H1 (cell line): Measurements from ENCODE around the gene NCEH1. TPM values are rescaled to one million over a fixed set of nuclear protein-coding genes. Genes with fewer than 3 reads are reported as not detected.
A peak's percentile ranks its signal among the peaks of the same experiment; 100 is the strongest.

ENCODE experiments used
- CTCF ChIA-PET: fragments of 300-600 bp; sonication (Branson Sonifier 250); formaldehyde crosslinking; loops from one replicate; lab custom pipeline; 2021; ENCODE audit not compliant: partially characterized antibody; lab: Charles Lee
- POLR2A ChIA-PET: fragments of 300-600 bp; sonication (Branson Sonifier 250); formaldehyde crosslinking; loops from one replicate; lab custom pipeline; 2021; ENCODE audit warnings: inconsistent platforms; ENCODE audit not compliant: partially characterized antibody; lab: Charles Lee
- DNase-seq, 2 experiments: peaks; one replicate each; pipeline versions ENCODE4 v3.0.0 to v3.0.0-alpha.2; 2010 to 2022; ENCODE audit warnings: low spot score in 2 of 2, low read depth in 1 of 2, mixed read lengths in 1 of 2
- FAIRE-seq: peaks from 2 replicates; lab custom pipeline; 2011; peaks lifted over from hg19 to GRCh38; lab: Jason Lieb, UNC
- H2AFZ ChIP-seq: 2 replicates; pipeline ENCODE4 v1.8.1; 2012; ENCODE audit warnings: low read length, inconsistent platforms
- H2AK5ac ChIP-seq: 2 replicates; pipeline ENCODE4 v1.6.1; 2013; ENCODE audit warnings: low read depth, low read length
- H2BK120ac ChIP-seq: replicated peaks from 2 replicates; pipeline ENCODE3; 2013; ENCODE audit warnings: low read depth, low read length, inconsistent platforms
- H2BK12ac ChIP-seq: 2 replicates; pipeline ENCODE4 v1.6.1; 2013; ENCODE audit warnings: low read depth, low read length
- H2BK15ac ChIP-seq: 2 replicates; pipeline ENCODE4 v1.6.1; 2013; ENCODE audit warnings: low read length
- H2BK20ac ChIP-seq: 2 replicates; pipeline ENCODE4 v1.6.1; 2013; ENCODE audit warnings: low read length
- H2BK5ac ChIP-seq: 2 replicates; pipeline ENCODE4 v1.6.1; 2013; ENCODE audit warnings: low read depth, low read length
- H3K14ac ChIP-seq: 2 replicates; pipeline ENCODE4 v1.6.1; 2013; ENCODE audit warnings: inconsistent platforms; ENCODE audit not compliant: insufficient read length
- H3K18ac ChIP-seq: 2 replicates; pipeline ENCODE4 v1.6.1; 2013; ENCODE audit warnings: low read length; ENCODE audit errors: extremely low read depth
- H3K23ac ChIP-seq: 2 replicates; pipeline ENCODE4 v1.6.1; 2013; ENCODE audit warnings: inconsistent platforms; ENCODE audit not compliant: insufficient read length
- H3K23me2 ChIP-seq: 2 replicates; pipeline ENCODE4 v1.6.1; 2013; ENCODE audit warnings: low read depth, low read length
- H3K27ac ChIP-seq: 2 replicates; pipeline ENCODE4 v1.6.1; 2011; ENCODE audit warnings: low read depth, low read length, inconsistent platforms
- H3K27me3 ChIP-seq, 4 experiments: replicated peaks in 1 of 4; 1 replicate in 1 of 4; 2 replicates in 3 of 4; pipeline versions ENCODE4 v1.6.1 to v1.8.1; 2011 to 2013; ENCODE audit warnings: low read length in 3 of 4, mild to moderate bottlenecking in 3 of 4, inconsistent platforms in 2 of 4, mixed read lengths in 2 of 4, moderate library complexity in 1 of 4; ENCODE audit not compliant: control insufficient read depth in 3 of 4, insufficient read depth in 3 of 4; ENCODE audit errors: extremely low read depth in 1 of 4
- H3K36me3 ChIP-seq, 4 experiments: 2 replicates each; pipeline versions ENCODE4 v1.6.1 to v1.8.1; 2011 to 2013; ENCODE audit warnings: mild to moderate bottlenecking in 4 of 4, low read length in 3 of 4, moderate library complexity in 2 of 4, control low read depth in 1 of 4, inconsistent platforms in 1 of 4; ENCODE audit not compliant: insufficient read depth in 4 of 4, control insufficient read depth in 2 of 4
- H3K4ac ChIP-seq: replicated peaks from 2 replicates; pipeline ENCODE3; 2013; ENCODE audit warnings: low read length, low read depth, mixed read lengths, inconsistent platforms; ENCODE audit not compliant: insufficient read length
- H3K4me1 ChIP-seq, 4 experiments: replicated peaks in 1 of 4; 1 replicate in 1 of 4; 2 replicates in 3 of 4; pipeline versions ENCODE4 v1.6.1 to v1.8.1; 2011 to 2013; ENCODE audit warnings: low read length in 3 of 4, inconsistent platforms in 2 of 4, mixed read lengths in 1 of 4; ENCODE audit not compliant: insufficient read depth in 4 of 4, control insufficient read depth in 3 of 4
- H3K4me2 ChIP-seq, 2 experiments: 2 replicates each; pipeline versions ENCODE4 v1.6.1 to v1.8.1; 2011 to 2013; ENCODE audit warnings: low read depth in 2 of 2, low read length in 2 of 2, control low read depth in 1 of 2, inconsistent platforms in 1 of 2, mild to moderate bottlenecking in 1 of 2; ENCODE audit not compliant: insufficient read depth in 1 of 2
- H3K4me3 ChIP-seq, 4 experiments: fragments of 200-600, 300-600 bp in 1 of 4; sonication (generic), shearing (Covaris generic), sonication (Bioruptor Twin) in 1 of 4; 2 replicates each; pipeline versions ENCODE4 v1.5.1 to v1.8.1; 2011 to 2016; ENCODE audit warnings: low read length in 4 of 4, low read depth in 3 of 4, control low read depth in 2 of 4, inconsistent platforms in 2 of 4, mild to moderate bottlenecking in 2 of 4, mixed read lengths in 1 of 4, moderate library complexity in 1 of 4; ENCODE audit not compliant: insufficient read depth in 2 of 4; ENCODE audit errors: extremely low read depth in 1 of 4
- H3K56ac ChIP-seq: replicated peaks from 2 replicates; pipeline ENCODE3; 2013; ENCODE audit warnings: low read depth, mild to moderate bottlenecking, mixed read lengths, low read length, inconsistent platforms; ENCODE audit not compliant: insufficient read length
- H3K79me1 ChIP-seq: 2 replicates; pipeline ENCODE4 v1.6.1; 2013; ENCODE audit warnings: low read depth, low read length, control low read depth
- H3K79me2 ChIP-seq, 2 experiments: 2 replicates each; pipeline versions ENCODE4 v1.6.1 to v1.8.1; 2012 to 2013; ENCODE audit warnings: low read length in 2 of 2, mild to moderate bottlenecking in 2 of 2, inconsistent platforms in 1 of 2; ENCODE audit not compliant: insufficient read depth in 2 of 2, control insufficient read depth in 1 of 2
- H3K9ac ChIP-seq, 4 experiments: replicated peaks in 1 of 4; 1 replicate in 1 of 4; 2 replicates in 3 of 4; pipeline versions ENCODE4 v1.6.1 to v1.8.1; 2011 to 2013; ENCODE audit warnings: low read depth in 3 of 4, low read length in 3 of 4, control low read depth in 2 of 4, mild to moderate bottlenecking in 2 of 4, moderate library complexity in 2 of 4, inconsistent platforms in 1 of 4; ENCODE audit errors: extremely low read depth in 1 of 4
- H3K9me3 ChIP-seq, 2 experiments: 2 replicates each; pipeline versions ENCODE4 v1.6.1 to v1.8.1; 2012 to 2013; ENCODE audit warnings: mild to moderate bottlenecking in 2 of 2, moderate library complexity in 2 of 2, control low read depth in 1 of 2, inconsistent platforms in 1 of 2, low read depth in 1 of 2, low read length in 1 of 2, mixed read lengths in 1 of 2; ENCODE audit not compliant: insufficient read depth in 2 of 2
- H4K20me1 ChIP-seq, 2 experiments: replicated peaks in 1 of 2; 2 replicates each; pipeline versions ENCODE3 to v1.8.1; 2011 to 2013; ENCODE audit warnings: inconsistent platforms in 2 of 2, low read length in 2 of 2, mild to moderate bottlenecking in 1 of 2; ENCODE audit not compliant: insufficient read depth in 2 of 2, control insufficient read depth in 1 of 2
- H4K5ac ChIP-seq: 2 replicates; pipeline ENCODE4 v1.6.1; 2013; ENCODE audit warnings: low read length, low read depth, mixed read lengths, inconsistent platforms; ENCODE audit not compliant: insufficient read length
- H4K8ac ChIP-seq: 2 replicates; pipeline ENCODE4 v1.8.0; 2013; ENCODE audit warnings: mild to moderate bottlenecking, moderate library complexity, low read length, inconsistent platforms; ENCODE audit not compliant: insufficient read depth; ENCODE audit errors: extremely low read depth
- H4K91ac ChIP-seq: replicated peaks from 2 replicates; pipeline ENCODE3; 2013; ENCODE audit warnings: low read length, mixed read lengths, inconsistent platforms; ENCODE audit not compliant: insufficient read length
- NRF1 ChIP-seq: IDR thresholded peaks from 2 replicates; pipeline ENCODE4 v1.6.1; 2011; ENCODE audit warnings: mild to moderate bottlenecking, low read depth, low read length, improper control_type of control experiment
- RAD21 ChIP-seq, 2 experiments: IDR thresholded peaks in 1 of 2; conservative IDR thresholded peaks in 1 of 2; 2 replicates each; pipeline ENCODE4 v1.6.1; 2011; ENCODE audit warnings: low read depth in 2 of 2, low read length in 2 of 2, improper control_type of control experiment in 1 of 2, inconsistent platforms in 1 of 2, mild to moderate bottlenecking in 1 of 2, moderate library complexity in 1 of 2
- TBP ChIP-seq: IDR thresholded peaks from 2 replicates; pipeline ENCODE4 v1.6.1; 2011; ENCODE audit warnings: low read depth, low read length, improper control_type of control experiment
- TEAD4 ChIP-seq: IDR thresholded peaks from 2 replicates; pipeline ENCODE4 v1.6.1; 2012; ENCODE audit warnings: low read depth, low read length, inconsistent platforms, mixed read lengths
- WGBS, 2 experiments: shearing (Covaris generic) in 1 of 2; methylation state at CpG; one replicate each; pipeline versions ENCODE4 v1.1.6 to v1.1.7; 2013 to 2015; ENCODE audit warnings: low lambda C conversion rate in 2 of 2, mixed read lengths in 2 of 2, inconsistent platforms in 1 of 2, low coverage in 1 of 2, missing lambda C conversion rate in 1 of 2; ENCODE audit not compliant: insufficient replicate concordance in 2 of 2, insufficient coverage in 1 of 2, insufficient read length in 1 of 2; ENCODE audit errors: extremely low coverage in 1 of 2, missing lambda C conversion rate in 1 of 2; 5-methylcytosine and 5-hydroxymethylcytosine counted together
- polyA plus RNA-seq, 7 experiments: library from polyadenylated mRNA; depleted of rRNA in 3 of 7; stranded (reverse) in 5 of 7; unstranded in 2 of 7; fragments of >200 nt in 5 of 7; fragments of 200-250 nt in 2 of 7; gene quantifications; 1 replicate in 5 of 7; 2 replicates in 1 of 7; 4 replicates in 1 of 7; pipeline versions ENCODE4 v1.2.1 to v1.2.3, GENCODE V29; 2011 to 2013; ENCODE audit warnings: missing spikeins in 2 of 7, mixed read lengths in 2 of 7
- total RNA-seq: library from RNA; stranded (reverse); fragmentation: NEBNext Ultra II Directional; extraction: Animal tissue kit (Norgen Biotek cat#: 25700); gene quantifications from 2 replicates; pipeline ENCODE4 v1.2.1, GENCODE V29; 2021
- TF ChIP-seq, protein P1 (sequence below), 3 experiments: IDR thresholded peaks; 1 replicate in 2 of 3; 2 replicates in 1 of 3; pipeline versions ENCODE4 v1.5.1 to v1.6.1; 2011; ENCODE audit warnings: low read length in 3 of 3, mild to moderate bottlenecking in 3 of 3, inconsistent platforms in 2 of 3, low read depth in 1 of 3, moderate library complexity in 1 of 3; ENCODE audit not compliant: insufficient read depth in 1 of 3; ENCODE audit errors: control extremely low read depth in 1 of 3

NCEH1 gene
- total and polyA plus RNA-seq, 2 of the 8 experiments (the other 6 are each of a cell fraction or from before 2014, with no cell fraction given): 2.2 to 6.4 TPM

DNA sequence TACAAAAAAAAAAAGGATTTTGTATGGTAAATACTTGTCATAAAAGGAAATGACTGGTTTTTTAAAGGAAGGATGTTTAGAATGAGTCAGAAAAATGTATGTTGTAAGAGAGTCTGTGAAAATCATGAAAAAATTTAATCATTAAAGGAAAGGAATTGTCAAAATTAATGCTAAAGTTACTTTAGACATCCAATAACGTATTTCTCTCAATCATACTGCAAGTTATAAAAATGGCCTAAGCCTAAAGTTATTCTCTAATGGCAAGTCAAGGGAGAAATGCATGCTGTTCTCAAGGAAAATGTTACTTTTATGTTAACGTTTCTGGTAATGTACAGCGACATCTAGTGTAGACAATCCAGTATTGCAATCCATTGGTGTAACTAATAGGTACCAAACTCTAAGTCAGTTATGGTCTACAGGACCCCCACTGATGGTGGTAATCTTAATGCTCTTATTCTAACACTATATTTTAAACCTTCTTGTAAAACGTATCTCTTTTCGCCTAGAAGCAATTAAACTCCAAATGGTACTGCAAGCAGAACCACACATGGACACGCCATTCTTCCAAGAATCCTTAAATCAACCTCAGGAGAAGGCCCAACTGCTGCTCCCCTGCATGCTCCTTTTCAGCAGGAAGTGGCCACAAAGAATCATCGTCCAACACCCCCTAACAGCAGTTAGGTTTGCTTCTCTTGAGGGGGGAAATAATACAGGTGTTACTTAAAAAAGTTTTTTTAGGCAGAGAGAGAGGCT, 35.2 kb downstream of the NCEH1 start:
- Histone ChIP-seq H3K9ac (no peak overlapping the region), H4K20me1 (no peaks in the 10 kb centered on the region), H3K79me2 (no peaks in the 10 kb centered on the region), H3K23ac (no peak overlapping the region), H3K23me2 (no peaks in the 10 kb centered on the region), H3K79me1 (no peaks in the 10 kb centered on the region), H2AK5ac (no peak overlapping the region), H4K8ac (no peak overlapping the region), H3K27me3 (no peaks in the 10 kb centered on the region), H3K27ac (peak overlapping the region; percentile 52; the same call in 1 of the 2 replicates), H4K5ac (no peak overlapping the region), H3K9me3 (no peaks in the 10 kb centered on the region), H3K4me3 (no peak overlapping the region), H2BK15ac (no peak overlapping the region; the same call in 1 of the 2 replicates), H4K91ac (no peak overlapping the region), H2BK20ac (no peak overlapping the region; the same call in 1 of the 2 replicates), H3K4me2 (no peak overlapping the region), H3K36me3 (no peaks in the 10 kb centered on the region), H3K4ac (peak overlapping the region; percentile 60), H2AFZ (no peak overlapping the region), H2BK5ac (no peak overlapping the region), H3K4me1 (peaks cover 2 to 20% (median 14%) of the 10 kb centered on the region in 4 experiments; a peak in 5 of 7 replicates), H2BK12ac (no peak overlapping the region), H3K18ac (no peak overlapping the region), H2BK120ac (peak overlapping the region; percentile 73), H3K56ac (no peak overlapping the region), H3K14ac (no peak overlapping the region)
- WGBS, 2 experiments: 34% methylated on average over 7 of the region's 7 CpGs; no CpG with 5 or more reads in 1 of the 2 experiments
- peak; percentile 42 for FAIRE-seq
- POLR2A ChIA-PET: interaction anchor here (1.0 to 1.4 kb wide), 2 partner anchors 17 to 75 kb away, joined by 3 to 4 read pairs; partner anchors contain the start of gene ECT2
- CTCF ChIA-PET: interaction anchor here (0.6 to 5.0 kb wide), 16 partner anchors 7 to 186 kb away, joined by 3 to 34 read pairs (median 5); partner anchors contain the start of genes ECT2 and NCEH1
- DNase-seq: no peak
- TF ChIP-seq NRF1 (no peak), RAD21 (IDR thresholded peaks at IDR 0.05 in 1 of 2, conservative IDR thresholded peaks at IDR 0.05 in 1 of 2; ENCODE audit: low read depth in 2 of 2, low read length in 2 of 2) (peak in 1 of 2 experiments; percentile 40; a peak in 3 of 4 replicates), TEAD4 (0 out of 2 replicates have a peak, but pooled peaks have one; percentile 3), TBP (no peak)
- TF ChIP-seq, protein P1, sequence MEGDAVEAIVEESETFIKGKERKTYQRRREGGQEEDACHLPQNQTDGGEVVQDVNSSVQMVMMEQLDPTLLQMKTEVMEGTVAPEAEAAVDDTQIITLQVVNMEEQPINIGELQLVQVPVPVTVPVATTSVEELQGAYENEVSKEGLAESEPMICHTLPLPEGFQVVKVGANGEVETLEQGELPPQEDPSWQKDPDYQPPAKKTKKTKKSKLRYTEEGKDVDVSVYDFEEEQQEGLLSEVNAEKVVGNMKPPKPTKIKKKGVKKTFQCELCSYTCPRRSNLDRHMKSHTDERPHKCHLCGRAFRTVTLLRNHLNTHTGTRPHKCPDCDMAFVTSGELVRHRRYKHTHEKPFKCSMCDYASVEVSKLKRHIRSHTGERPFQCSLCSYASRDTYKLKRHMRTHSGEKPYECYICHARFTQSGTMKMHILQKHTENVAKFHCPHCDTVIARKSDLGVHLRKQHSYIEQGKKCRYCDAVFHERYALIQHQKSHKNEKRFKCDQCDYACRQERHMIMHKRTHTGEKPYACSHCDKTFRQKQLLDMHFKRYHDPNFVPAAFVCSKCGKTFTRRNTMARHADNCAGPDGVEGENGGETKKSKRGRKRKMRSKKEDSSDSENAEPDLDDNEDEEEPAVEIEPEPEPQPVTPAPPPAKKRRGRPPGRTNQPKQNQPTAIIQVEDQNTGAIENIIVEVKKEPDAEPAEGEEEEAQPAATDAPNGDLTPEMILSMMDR (IDR thresholded peaks at IDR 0.05; ENCODE audit: control extremely low read depth in 1 of 3, insufficient read depth in 1 of 3, low read depth in 1 of 3, low read length in 3 of 3): peak in 2 of 3 experiments; percentile 14 to 75; a peak in 2 of 4 replicates
